ENCODE results near the gene TMCC1. TPM values are rescaled to one million over a fixed set of nuclear protein-coding genes. Genes with fewer than 3 reads are reported as not detected.

The TMCC1 gene
- total and polyA plus RNA-seq, 9 donors: 13.2 to 57.2 (median 42.4) TPM

GRCh38 chr3:129632056-129632455 is 261.5 kb downstream of the TMCC1 start:
- no peak for DNase-seq
- Histone ChIP-seq H3K27me3 (no peaks in the 10 kb centered on the region), H3K27ac (no peak overlapping the region), H3K36me3 (no peaks in the 10 kb centered on the region), H3K4me1 (ENCODE audit: insufficient read depth) (no peaks in the 10 kb centered on the region), H3K9me3 (no peaks in the 10 kb centered on the region), H3K4me3 (no peak overlapping the region)
- no peak for TF ChIP-seq EP300 (IDR thresholded peaks at IDR 0.05)
- TF ChIP-seq CTCF (IDR thresholded peaks at IDR 0.05): no peak
- intact Hi-C loops (cut with DNase I): loop anchor here in 3 of 4 donors (10.0 kb wide), 4 partner anchors 193 to 373 kb away; no protein-coding TSS in a partner anchor
- WGBS, 3 donors: 76 to 79% (median 78%) methylated on average over 9 of the region's 9 CpGs

- intact Hi-C loops (cut with DNase I): loop anchor here in 2 of 4 donors (5.0 to 10.0 kb wide), 2 partner anchors 303 to 306 kb away; no protein-coding TSS in a partner anchor
- TF ChIP-seq EP300 (IDR thresholded peaks at IDR 0.05) (no peak), CTCF (IDR thresholded peaks at IDR 0.05) (no peak), POLR2A (IDR thresholded peaks at IDR 0.05) (no peak)
- Histone ChIP-seq H3K4me3 (no peak overlapping the region), H3K27ac (no peak overlapping the region), H3K36me3 (no peaks in the 10 kb centered on the region), H3K27me3 (no peaks in the 10 kb centered on the region), H3K4me1 (ENCODE audit: insufficient read depth) (peaks cover 5% of the 10 kb centered on the region), H3K9me3 (no peaks in the 10 kb centered on the region)
- DNase-seq: no peak
- WGBS, 3 donors: 76 to 80% (median 77%) methylated on average over 6 of the region's 6 CpGs
Measured at GRCh38 chr3:129629011-129629410, 264.5 kb downstream of the TMCC1 start.

- no peak for DNase-seq
- Histone ChIP-seq H3K27ac (peak overlapping the region in 1 of 2 donors; percentile 93), H3K9me3 (no peaks in the 10 kb centered on the region), H3K4me1 (ENCODE audit: insufficient read depth) (peaks cover 5% of the 10 kb centered on the region), H3K27me3 (no peaks in the 10 kb centered on the region), H3K4me3 (no peak overlapping the region), H3K36me3 (no peaks in the 10 kb centered on the region)
- intact Hi-C loops (cut with DNase I): loop anchor here in 2 of 4 donors (5.0 to 10.0 kb wide), 2 partner anchors 304 to 307 kb away; no protein-coding TSS in a partner anchor
- WGBS, 3 donors: 19 to 25% (median 19%) methylated on average over 9 of the region's 9 CpGs
- TF ChIP-seq POLR2A (IDR thresholded peaks at IDR 0.05) (no peak), EP300 (IDR thresholded peaks at IDR 0.05) (no peak), CTCF (IDR thresholded peaks at IDR 0.05) (no peak)
Measured at GRCh38 chr3:129628169-129628522, 265.4 kb downstream of the TMCC1 start.

- Histone ChIP-seq H3K9me3 (no peaks in the 10 kb centered on the region), H3K4me1 (ENCODE audit: insufficient read depth) (peaks cover 5% of the 10 kb centered on the region), H3K27ac (peak overlapping the region; percentile 46 to 93), H3K36me3 (no peaks in the 10 kb centered on the region), H3K4me3 (peak overlapping the region; percentile 59), H3K27me3 (no peaks in the 10 kb centered on the region)
- TF ChIP-seq CTCF (IDR thresholded peaks at IDR 0.05) (peak; percentile 23 to 76 (median 72)), POLR2A (IDR thresholded peaks at IDR 0.05) (peak; percentile 29), EP300 (IDR thresholded peaks at IDR 0.05) (no peak)
- DNase-seq: peak; percentile 70 to 81 (median 76)
- WGBS, 3 donors: 2 to 26% (median 10%) methylated on average over 38 of the region's 38 CpGs
- intact Hi-C loops (cut with DNase I): loop anchor here in 2 of 4 donors (5.0 to 10.0 kb wide), 2 partner anchors 305 to 307 kb away; no protein-coding TSS in a partner anchor
Measured at GRCh38 chr3:129627350-129628168, 266.0 kb downstream of the TMCC1 start.
